Measurements from ENCODE around the gene C16orf54.

GRCh38 chr16:29710227-29711219 is 35.3 kb downstream of the C16orf54 start:
- TF ChIP-seq REST (IDR thresholded peaks at IDR 0.05; ENCODE audit: insufficient read depth in 1 of 2, low read depth in 2 of 2, low read length in 1 of 2) (no peak), CTCF (IDR thresholded peaks at IDR 0.05) (peak; percentile 71), POLR2AphosphoS5 (IDR thresholded peaks at IDR 0.05; ENCODE audit: low read depth, low read length) (no peak)

Data from Panc1 (cell line).